ENCODE results near the gene JMJD1C. TPM values are rescaled to one million over a fixed set of nuclear protein-coding genes. Genes with fewer than 3 reads are reported as not detected.

Gene JMJD1C
- total RNA-seq, 2 experiments from 2014 or later = 389 to 399 TPM

DNA sequence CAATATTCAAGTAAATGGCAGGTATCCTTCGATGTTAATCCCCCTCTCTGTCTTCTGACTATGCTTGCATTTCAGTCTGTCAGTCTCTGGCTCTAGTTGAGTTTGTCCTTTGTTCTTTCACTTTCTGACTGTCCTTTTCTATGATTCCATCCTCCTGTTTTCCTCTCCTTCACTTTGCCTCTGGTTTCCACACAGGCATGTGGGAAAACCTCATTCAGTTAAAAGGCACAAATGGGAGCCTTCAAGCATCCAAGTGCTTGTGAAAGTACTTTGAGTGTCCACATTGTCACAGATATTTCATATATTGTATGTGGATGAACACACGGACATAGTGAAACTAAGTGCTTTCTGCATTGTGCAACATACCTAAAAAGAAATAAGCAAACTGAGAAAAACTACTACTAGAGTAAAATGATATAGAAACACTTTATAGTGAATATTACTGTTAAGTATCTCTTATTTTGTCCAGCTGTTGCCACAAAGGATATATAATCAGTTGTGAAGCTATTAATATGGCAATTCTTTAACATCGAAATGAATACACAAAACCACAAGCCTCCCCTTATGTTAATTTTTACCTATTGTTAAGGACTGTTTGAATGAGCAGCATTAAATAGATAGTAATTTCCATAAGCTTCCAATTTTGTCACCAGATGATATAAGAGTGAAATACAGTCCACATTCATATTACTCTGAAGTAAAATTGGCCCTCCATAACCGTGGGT lies 260.9 kb downstream of the JMJD1C start:
- Mint-ChIP-seq H3K4me3 (peak overlapping the region; percentile 69), H3K27ac (no peak overlapping the region), H3K4me1 (ENCODE audit: low read depth) (peaks cover 58% of the 10 kb centered on the region), H3K36me3 (ENCODE audit: low read depth) (peaks cover 82% of the 10 kb centered on the region), H3K9me3 (no peaks in the 10 kb centered on the region), H3K27me3 (no peaks in the 10 kb centered on the region)
- intact Hi-C loops (cut with DNase I, micrococcal nuclease) = loop anchor here in 1 of 2 experiments (5.0 kb wide), 1 partner anchor 307 kb away; no protein-coding TSS in a partner anchor
- ChIA-PET POLR2A (interaction anchor here (0.7 kb wide), 1 partner anchor 516 kb away, joined by 4 read pairs; no protein-coding TSS in a partner anchor), CTCF (interaction anchor here (1.0 kb wide), 1 partner anchor 515 kb away, joined by 3 read pairs; no protein-coding TSS in a partner anchor)
- Histone ChIP-seq H3K4me1 (ENCODE audit: insufficient read depth, low read length) (peaks cover 12% of the 10 kb centered on the region), H3K27ac (ENCODE audit: low read depth in 1 of 2, low read length in 2 of 2) (no peak overlapping the region), H3K27me3 (ENCODE audit: control insufficient read depth in 1 of 2, insufficient read depth in 2 of 2, low read length in 2 of 2) (no peaks in the 10 kb centered on the region), H3K4me3 (ENCODE audit: low read length) (peak overlapping the region; percentile 17), H3K9me3 (ENCODE audit: control insufficient read depth in 1 of 2, insufficient read depth in 1 of 2, low read length in 2 of 2) (no peaks in the 10 kb centered on the region), H3K36me3 (ENCODE audit: insufficient read depth, low read length) (peaks cover 66% of the 10 kb centered on the region)
- DNase-seq (no peak), ATAC-seq (ENCODE audit: poor library complexity) (no peak)
- no peak for TF ChIP-seq CTCF (IDR thresholded peaks at IDR 0.05)

DNA sequence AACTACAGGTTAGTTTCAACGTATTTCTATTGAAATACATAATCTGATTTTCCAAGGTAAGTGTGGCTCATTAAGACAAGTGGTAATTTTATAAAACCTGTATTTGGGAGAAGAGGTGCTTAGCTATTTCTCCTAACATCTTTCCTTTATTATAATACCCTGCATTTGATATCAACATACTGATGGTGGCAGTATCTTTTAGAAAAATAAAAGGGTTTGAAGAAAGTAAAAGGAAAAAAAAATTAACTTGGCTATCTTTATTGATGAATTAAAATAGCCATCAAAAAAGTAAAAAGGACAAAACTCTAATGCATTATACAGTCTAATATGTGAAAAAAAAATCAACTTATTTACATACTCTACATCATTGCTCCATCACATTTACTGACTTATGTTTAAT lies 264.7 kb downstream of the JMJD1C start:
- Histone ChIP-seq H3K27me3 (ENCODE audit: control insufficient read depth in 1 of 2, insufficient read depth in 2 of 2, low read length in 2 of 2) (no peaks in the 10 kb centered on the region), H3K4me1 (ENCODE audit: insufficient read depth, low read length) (peaks cover 3% of the 10 kb centered on the region), H3K9me3 (ENCODE audit: control insufficient read depth in 1 of 2, insufficient read depth in 1 of 2, low read length in 2 of 2) (no peaks in the 10 kb centered on the region), H3K27ac (ENCODE audit: low read depth in 1 of 2, low read length in 2 of 2) (no peak overlapping the region), H3K36me3 (ENCODE audit: insufficient read depth, low read length) (peaks cover 68% of the 10 kb centered on the region), H3K4me3 (ENCODE audit: low read length) (no peak overlapping the region)
- H3K4me3 Mint-ChIP-seq = no peak overlapping the region
- DNase-seq (no peak), ATAC-seq (ENCODE audit: poor library complexity) (no peak)
- POLR2A ChIA-PET = no interaction called here
- H3K27me3 Mint-ChIP-seq = no peaks in the 10 kb centered on the region
- no peak for TF ChIP-seq CTCF (IDR thresholded peaks at IDR 0.05)
- CTCF ChIA-PET = interaction anchor here (0.6 to 2.3 kb wide), 5 partner anchors 12 to 519 kb away, joined by 3 to 4 read pairs (median 4); no protein-coding TSS in a partner anchor
- intact Hi-C loops (cut with DNase I, micrococcal nuclease) = no loop called here
- peaks cover 83% of the 10 kb centered on the region for H3K36me3 Mint-ChIP-seq (ENCODE audit: low read depth)
- no peak overlapping the region for H3K27ac Mint-ChIP-seq
- peaks cover 36% of the 10 kb centered on the region for H3K4me1 Mint-ChIP-seq (ENCODE audit: low read depth)
- H3K9me3 Mint-ChIP-seq = no peaks in the 10 kb centered on the region

DNA sequence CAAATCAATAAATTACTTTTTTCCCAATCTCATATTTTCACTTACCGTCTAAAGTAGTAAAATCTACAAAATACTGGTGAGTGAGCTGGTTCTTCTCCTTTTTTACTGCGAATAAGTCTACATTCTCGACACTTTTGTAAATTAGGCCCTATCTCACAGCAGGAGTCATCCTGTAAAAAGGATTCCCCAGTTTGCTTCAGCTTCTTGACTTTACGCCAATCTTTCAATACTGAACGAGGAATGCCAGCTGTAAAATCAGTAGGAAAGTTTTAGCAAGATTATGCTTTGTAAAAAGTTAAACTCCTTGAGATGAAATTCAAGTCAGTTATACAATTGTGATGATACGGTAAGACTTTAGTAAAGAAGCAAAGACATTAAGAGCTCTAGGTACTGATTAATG lies 265.3 kb downstream of the JMJD1C start:
- Mint-ChIP-seq H3K4me1 (ENCODE audit: low read depth) (peaks cover 29% of the 10 kb centered on the region), H3K9me3 (no peaks in the 10 kb centered on the region), H3K4me3 (no peak overlapping the region), H3K36me3 (ENCODE audit: low read depth) (peaks cover 81% of the 10 kb centered on the region), H3K27ac (no peak overlapping the region), H3K27me3 (no peaks in the 10 kb centered on the region)
- CTCF ChIA-PET = interaction anchor here (0.9 to 2.3 kb wide), 3 partner anchors 12 to 429 kb away, joined by 3 to 4 read pairs (median 3); no protein-coding TSS in a partner anchor
- peaks cover 64% of the 10 kb centered on the region for H3K36me3 ChIP-seq (ENCODE audit: insufficient read depth, low read length)
- ATAC-seq (ENCODE audit: poor library complexity) (no peak), DNase-seq (no peak)
- intact Hi-C loops (cut with DNase I, micrococcal nuclease) = no loop called here
- H3K4me1 ChIP-seq (ENCODE audit: insufficient read depth, low read length) = no peaks in the 10 kb centered on the region
- H3K4me3 ChIP-seq (ENCODE audit: low read length) = no peak overlapping the region
- no peaks in the 10 kb centered on the region for H3K9me3 ChIP-seq (ENCODE audit: control insufficient read depth in 1 of 2, insufficient read depth in 1 of 2, low read length in 2 of 2)
- no peak for TF ChIP-seq CTCF (IDR thresholded peaks at IDR 0.05)
- H3K27ac ChIP-seq (ENCODE audit: low read depth in 1 of 2, low read length in 2 of 2) = no peak overlapping the region
- no peaks in the 10 kb centered on the region for H3K27me3 ChIP-seq (ENCODE audit: control insufficient read depth in 1 of 2, insufficient read depth in 2 of 2, low read length in 2 of 2)
- POLR2A ChIA-PET = no interaction called here

All from CD4-positive, alpha-beta T cell (primary cell).